Sigmoid colon (tissue), 7 donors: ENCODE data around the gene TRO. TPM values are rescaled to one million over a fixed set of nuclear protein-coding genes. Genes with fewer than 3 reads are reported as not detected.

Experiments used
- DNase-seq: peaks from one replicate; pipeline ENCODE4 v3.0.0-alpha.2; 2019
- H3K27ac ChIP-seq, 4 donors: fragments of 200-600 bp; sonication (generic); one replicate each; pipeline ENCODE4 v1.5.1; 2016 to 2019; ENCODE audit warnings: mild to moderate bottlenecking in 1 of 4
- H3K27me3 ChIP-seq, 3 donors: fragments of 200-600 bp; sonication (generic); one replicate each; pipeline ENCODE4 v1.5.1; 2019; ENCODE audit warnings: mild to moderate bottlenecking in 1 of 3
- H3K36me3 ChIP-seq, 4 donors: fragments of 200-600 bp; sonication (generic); one replicate each; pipeline ENCODE4 v1.5.1; 2016 to 2019
- H3K4me1 ChIP-seq, 4 donors: fragments of 200-600 bp; sonication (generic); one replicate each; pipeline ENCODE4 v1.5.1; 2017 to 2019
- H3K4me3 ChIP-seq, 4 donors: fragments of 200-600 bp; sonication (generic); one replicate each; pipeline ENCODE4 v1.5.1; 2017 to 2019; ENCODE audit warnings: mild to moderate bottlenecking in 2 of 4, moderate library complexity in 1 of 4
- H3K9me3 ChIP-seq, 4 donors: fragments of 200-600 bp in 3 of 4; sonication (generic) in 3 of 4; one replicate each; pipeline versions ENCODE4 v1.5.1 to v1.6.1; 2013 to 2019
- CTCF ChIP-seq, 4 experiments: fragments of 450-650 bp in 3 of 4; fragments of 200-600 bp in 1 of 4; IDR thresholded peaks; one replicate each; pipeline ENCODE4 v1.5.1; 2016 to 2019; ENCODE audit warnings: antibody characterized with exemption in 4 of 4, mild to moderate bottlenecking in 3 of 4, moderate library complexity in 2 of 4
- EP300 ChIP-seq, 4 donors: sonication (generic); formaldehyde crosslinking; IDR thresholded peaks; one replicate each; pipeline ENCODE4 v1.6.1; 2017; ENCODE audit warnings: antibody characterized with exemption in 4 of 4
- POLR2A ChIP-seq, 2 donors: fragments of 450-650 bp; IDR thresholded peaks; one replicate each; pipeline ENCODE4 v1.6.1; 2016; ENCODE audit warnings: antibody characterized with exemption in 2 of 2, mild to moderate bottlenecking in 2 of 2, moderate library complexity in 2 of 2
- POLR2AphosphoS5 ChIP-seq, 4 donors: sonication (generic); formaldehyde crosslinking; IDR thresholded peaks; one replicate each; pipeline ENCODE4 v1.6.1; 2017; ENCODE audit warnings: antibody characterized with exemption in 4 of 4
- WGBS, 2 donors: extraction: QIAGEN DNeasy Blood & Tissue Kit; methylation state at CpG; one replicate each; pipeline ENCODE4 v1.1.7; 2013; 5-methylcytosine and 5-hydroxymethylcytosine counted together
- intact Hi-C: fragments of 100-400 bp; cut with DNase I; formaldehyde crosslinking; loops from one replicate; pipeline ENCODE4 v1.15.1; 2023
- polyA plus RNA-seq, 3 donors: library from polyadenylated mRNA; stranded (reverse); fragments of 200-250 nt; gene quantifications; one replicate each; pipeline ENCODE4 v1.2.3, GENCODE V29; 2013
- total RNA-seq, 4 donors: library from RNA; depleted of rRNA; stranded (reverse); fragments of >200 nt; gene quantifications; one replicate each; pipeline ENCODE4 v1.1.0, GENCODE V29; 2016
- donor health status: healthy with polysubstance abuse.
- donor health status: Bipolar disorder and iron deficiency.
- donor health status: healthy.

TRO gene
- total and polyA plus RNA-seq, 7 donors = 0.92 to 19.9 (median 5.8) TPM

- Histone ChIP-seq H3K27ac (no peak overlapping the region), H3K4me1 (no peaks in the 10 kb centered on the region), H3K27me3 (no peaks in the 10 kb centered on the region), H3K9me3 (no peaks in the 10 kb centered on the region), H3K4me3 (no peak overlapping the region), H3K36me3 (peaks cover 0 to 28% (median 0%) of the 10 kb centered on the region in 4 donors)
- WGBS, 2 donors = 31 to 76% methylated on average over 2 of the region's 2 CpGs
- TF ChIP-seq CTCF (IDR thresholded peaks at IDR 0.05) (no peak), POLR2AphosphoS5 (IDR thresholded peaks at IDR 0.05) (no peak), POLR2A (IDR thresholded peaks at IDR 0.05) (no peak), EP300 (IDR thresholded peaks at IDR 0.05) (no peak)
- intact Hi-C loops = no loop called here
- DNase-seq = no peak
Measured at GRCh38 chrX:54931107-54931506, 10.5 kb downstream of the TRO start.

GRCh38 chrX:54933150-54933826 is 12.7 kb downstream of the TRO start:
- no peak for DNase-seq
- H3K4me1 ChIP-seq = no peaks in the 10 kb centered on the region
- H3K9me3 ChIP-seq = no peaks in the 10 kb centered on the region
- TF ChIP-seq EP300 (IDR thresholded peaks at IDR 0.05) (no peak), POLR2A (IDR thresholded peaks at IDR 0.05) (no peak), CTCF (IDR thresholded peaks at IDR 0.05) (no peak), POLR2AphosphoS5 (IDR thresholded peaks at IDR 0.05) (no peak)
- H3K36me3 ChIP-seq = peaks cover 0 to 18% (median 0%) of the 10 kb centered on the region in 4 donors
- H3K4me3 ChIP-seq = no peak overlapping the region
- no peaks in the 10 kb centered on the region for H3K27me3 ChIP-seq
- intact Hi-C loops = no loop called here
- WGBS, 2 donors = 88 to 93% methylated on average over 10 of the region's 10 CpGs
- no peak overlapping the region for H3K27ac ChIP-seq

GRCh38 chrX:54934058-54934457 is 13.4 kb downstream of the TRO start:
- intact Hi-C loops = no loop called here
- WGBS, 2 donors = 74 to 92% methylated on average over 6 of the region's 6 CpGs
- TF ChIP-seq POLR2A (IDR thresholded peaks at IDR 0.05) = no peak
- TF ChIP-seq POLR2AphosphoS5 (IDR thresholded peaks at IDR 0.05) = no peak

GRCh38 chrX:54934890-54935289 is 14.3 kb downstream of the TRO start:
- Histone ChIP-seq H3K36me3 (peaks cover 0 to 2% (median 0%) of the 10 kb centered on the region in 4 donors), H3K4me3 (no peak overlapping the region), H3K27me3 (no peaks in the 10 kb centered on the region), H3K4me1 (no peaks in the 10 kb centered on the region), H3K27ac (no peak overlapping the region), H3K9me3 (no peaks in the 10 kb centered on the region)
- no peak for DNase-seq
- WGBS, 2 donors = 81 to 82% methylated on average over 3 of the region's 3 CpGs
- no peak for TF ChIP-seq POLR2AphosphoS5 (IDR thresholded peaks at IDR 0.05)
- TF ChIP-seq EP300 (IDR thresholded peaks at IDR 0.05) = no peak
- no peak for TF ChIP-seq POLR2A (IDR thresholded peaks at IDR 0.05)
- no peak for TF ChIP-seq CTCF (IDR thresholded peaks at IDR 0.05)
- intact Hi-C loops = no loop called here

More at GRCh38 chrX:54934058-54934457, 13.4 kb downstream of the TRO start:
- Histone ChIP-seq H3K9me3 (no peaks in the 10 kb centered on the region), H3K4me3 (no peak overlapping the region), H3K36me3 (peaks cover 0 to 10% (median 0%) of the 10 kb centered on the region in 4 donors), H3K27ac (no peak overlapping the region), H3K27me3 (no peaks in the 10 kb centered on the region), H3K4me1 (no peaks in the 10 kb centered on the region)
- no peak for DNase-seq

GRCh38 chrX:54935306-54935705 is 14.7 kb downstream of the TRO start:
- Histone ChIP-seq H3K4me3 (no peak overlapping the region), H3K36me3 (no peaks in the 10 kb centered on the region), H3K27me3 (no peaks in the 10 kb centered on the region), H3K4me1 (no peaks in the 10 kb centered on the region), H3K9me3 (no peaks in the 10 kb centered on the region), H3K27ac (no peak overlapping the region)
- WGBS, 2 donors = 88 to 99% methylated on average over 4 of the region's 4 CpGs
- TF ChIP-seq POLR2AphosphoS5 (IDR thresholded peaks at IDR 0.05) = no peak
- no peak for TF ChIP-seq EP300 (IDR thresholded peaks at IDR 0.05)
- no peak for TF ChIP-seq CTCF (IDR thresholded peaks at IDR 0.05)
- TF ChIP-seq POLR2A (IDR thresholded peaks at IDR 0.05) = no peak
- no peak for DNase-seq
- intact Hi-C loops = no loop called here
